ENCODE measurements around the gene TTLL11. TPM values are rescaled to one million over a fixed set of nuclear protein-coding genes. Genes with fewer than 3 reads are reported as not detected.
"Not testable (repeated sequence)": the region's sequence is repeated elsewhere in the genome, so short reads cannot be mapped to it uniquely, and the experiment has no call there.

The TTLL11 gene
- total and polyA plus RNA-seq, 4 donors = 12.3 to 21.1 (median 19.1) TPM

DNA sequence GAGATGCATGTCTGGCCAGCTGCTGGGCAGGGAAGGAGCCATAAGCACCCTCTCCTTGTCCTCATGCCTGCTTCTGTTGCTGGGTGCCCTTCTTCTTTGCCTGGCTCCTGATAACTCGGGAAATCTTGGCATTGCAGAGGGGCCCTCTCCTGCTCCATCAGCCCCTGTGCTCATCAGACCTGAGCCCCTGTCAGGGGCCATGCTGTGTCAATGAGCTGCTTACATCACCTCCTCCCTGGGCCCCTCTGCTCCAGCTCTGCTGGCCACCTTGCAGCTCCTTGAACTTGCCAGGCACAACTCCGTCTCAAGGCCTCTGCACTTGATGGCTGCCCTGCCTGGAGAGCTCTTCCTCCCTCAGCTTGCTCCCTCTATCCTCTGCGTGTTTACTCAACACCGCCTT is 194.3 kb downstream of the TTLL11 start:
- H3K9me3 ChIP-seq (ENCODE audit: control insufficient read depth, insufficient read depth, low read length) = no peaks in the 10 kb centered on the region
- H3K36me3 ChIP-seq (ENCODE audit: control insufficient read depth, insufficient read depth, low read length) = peaks cover 7% of the 10 kb centered on the region
- DNase-seq (ENCODE audit: low read depth in 4 of 6, low spot score in 6 of 6) = no peak
- no peak overlapping the region for H3K4me3 ChIP-seq (ENCODE audit: low read depth, low read length)
- peaks cover 12% of the 10 kb centered on the region for H3K4me1 ChIP-seq (ENCODE audit: control insufficient read depth, insufficient read depth, low read length)
- WGBS (ENCODE audit: insufficient coverage) = 88% methylated on average over 2 of the region's 4 CpGs
- H3K27ac ChIP-seq (ENCODE audit: low read depth, low read length) = no peak overlapping the region
- no peaks in the 10 kb centered on the region for H3K27me3 ChIP-seq (ENCODE audit: control insufficient read depth, insufficient read depth, low read length)

DNA sequence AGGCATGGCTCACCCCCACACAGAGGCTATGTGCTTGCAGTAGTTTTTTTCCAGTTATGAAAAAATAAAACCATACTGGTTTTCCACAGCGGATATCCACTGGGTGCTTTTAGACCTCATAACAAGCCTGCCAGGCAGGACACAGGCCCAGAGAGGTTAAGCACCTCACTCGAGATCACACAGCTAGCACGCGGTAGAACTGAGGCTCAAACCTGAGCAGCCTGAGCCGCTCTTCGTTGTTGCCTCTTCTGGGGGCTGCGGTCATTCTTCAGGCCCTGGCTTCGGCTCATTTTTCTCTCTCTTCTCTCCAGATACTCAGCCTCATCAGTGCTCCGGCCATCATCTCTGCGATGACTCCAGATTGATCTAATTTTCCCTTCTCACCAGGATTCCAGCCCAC is 196.0 kb downstream of the TTLL11 start:
- no peak for DNase-seq (ENCODE audit: low read depth in 4 of 6, low spot score in 6 of 6)
- H3K9me3 ChIP-seq (ENCODE audit: control insufficient read depth, insufficient read depth, low read length) = no peaks in the 10 kb centered on the region
- WGBS (ENCODE audit: insufficient coverage) = 87% methylated on average over 10 of the region's 10 CpGs
- peaks cover 7% of the 10 kb centered on the region for H3K36me3 ChIP-seq (ENCODE audit: control insufficient read depth, insufficient read depth, low read length)
- H3K4me3 ChIP-seq (ENCODE audit: low read depth, low read length) = no peak overlapping the region
- H3K4me1 ChIP-seq (ENCODE audit: control insufficient read depth, insufficient read depth, low read length) = peaks cover 12% of the 10 kb centered on the region
- no peaks in the 10 kb centered on the region for H3K27me3 ChIP-seq (ENCODE audit: control insufficient read depth, insufficient read depth, low read length)
- H3K27ac ChIP-seq (ENCODE audit: low read depth, low read length) = no peak overlapping the region

DNA sequence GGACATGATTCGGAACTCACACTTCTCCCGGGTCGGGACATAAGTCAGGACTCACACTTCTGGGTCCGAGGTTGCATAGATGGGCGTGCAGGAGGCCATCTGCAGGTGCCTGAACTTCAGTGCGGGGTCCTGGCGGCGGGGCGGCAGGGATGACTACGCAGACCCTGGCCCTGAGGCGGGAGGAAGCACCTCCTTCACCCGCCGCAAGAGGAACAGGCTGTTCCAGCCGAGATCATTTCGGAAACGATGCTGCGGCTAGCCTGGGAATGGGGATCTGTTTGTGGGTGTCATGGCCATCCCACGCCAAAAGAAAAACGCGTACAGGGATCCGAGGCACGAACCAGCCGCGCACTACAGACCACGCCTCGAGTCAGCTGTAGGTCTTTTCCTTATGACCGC is 196.6 kb downstream of the TTLL11 start:
- Histone ChIP-seq H3K4me1 (ENCODE audit: control insufficient read depth, insufficient read depth, low read length) (peaks cover 12% of the 10 kb centered on the region), H3K27me3 (ENCODE audit: control insufficient read depth, insufficient read depth, low read length) (no peaks in the 10 kb centered on the region), H3K36me3 (ENCODE audit: control insufficient read depth, insufficient read depth, low read length) (peaks cover 7% of the 10 kb centered on the region), H3K27ac (ENCODE audit: low read depth, low read length) (no peak overlapping the region), H3K4me3 (ENCODE audit: low read depth, low read length) (no peak overlapping the region), H3K9me3 (ENCODE audit: control insufficient read depth, insufficient read depth, low read length) (no peaks in the 10 kb centered on the region)
- no peak for DNase-seq (ENCODE audit: low read depth in 4 of 6, low spot score in 6 of 6)
- 80% methylated on average over 20 of the region's 27 CpGs for WGBS (ENCODE audit: insufficient coverage)

DNA sequence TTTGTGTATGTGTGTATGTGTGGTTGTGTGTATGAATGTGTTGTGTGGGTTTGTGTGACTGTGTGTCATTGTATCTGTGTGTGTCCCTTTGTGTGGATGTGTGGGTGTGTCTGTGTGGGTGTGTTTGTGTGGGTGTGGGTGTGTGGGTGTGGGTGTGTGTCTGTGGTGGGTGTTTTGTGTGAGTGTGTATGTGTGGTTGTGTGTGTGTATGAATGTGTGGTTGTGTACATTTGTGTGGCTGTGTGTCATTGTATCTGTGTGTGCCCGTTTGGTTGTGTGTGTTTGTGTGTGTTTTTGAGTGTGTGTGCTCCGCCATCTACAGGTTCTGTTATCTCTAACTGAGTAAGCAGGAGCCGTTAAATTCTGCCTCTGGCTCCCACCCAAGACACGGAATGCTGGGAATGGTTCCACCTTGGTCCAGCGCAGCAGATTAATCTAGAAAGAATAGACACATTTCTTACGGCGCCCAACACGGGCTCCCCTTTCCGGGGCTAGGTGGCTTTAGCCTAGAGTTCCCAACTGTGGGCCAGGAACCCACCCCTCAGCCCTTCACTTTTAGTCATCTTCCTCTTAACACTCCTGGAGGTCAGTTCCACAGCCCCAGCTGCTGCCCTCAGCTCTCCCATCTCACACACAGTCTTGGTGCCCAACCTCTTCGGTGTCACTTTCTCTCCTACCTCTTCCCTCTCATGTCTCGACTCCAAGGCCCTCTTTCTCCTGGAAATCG is 197.1 kb downstream of the TTLL11 start:
- H3K27me3 ChIP-seq (ENCODE audit: control insufficient read depth, insufficient read depth, low read length) = no peaks in the 10 kb centered on the region
- H3K9me3 ChIP-seq (ENCODE audit: control insufficient read depth, insufficient read depth, low read length) = no peaks in the 10 kb centered on the region
- H3K27ac ChIP-seq (ENCODE audit: low read depth, low read length) = no peak overlapping the region
- peaks cover 12% of the 10 kb centered on the region for H3K4me1 ChIP-seq (ENCODE audit: control insufficient read depth, insufficient read depth, low read length)
- H3K36me3 ChIP-seq (ENCODE audit: control insufficient read depth, insufficient read depth, low read length) = peaks cover 7% of the 10 kb centered on the region
- DNase-seq (ENCODE audit: low read depth in 4 of 6, low spot score in 6 of 6) = peak in 2 of 6 donors; percentile 65 to 70
- no peak overlapping the region for H3K4me3 ChIP-seq (ENCODE audit: low read depth, low read length)
- 49% methylated on average over 12 of the region's 12 CpGs for WGBS (ENCODE audit: insufficient coverage)

DNA sequence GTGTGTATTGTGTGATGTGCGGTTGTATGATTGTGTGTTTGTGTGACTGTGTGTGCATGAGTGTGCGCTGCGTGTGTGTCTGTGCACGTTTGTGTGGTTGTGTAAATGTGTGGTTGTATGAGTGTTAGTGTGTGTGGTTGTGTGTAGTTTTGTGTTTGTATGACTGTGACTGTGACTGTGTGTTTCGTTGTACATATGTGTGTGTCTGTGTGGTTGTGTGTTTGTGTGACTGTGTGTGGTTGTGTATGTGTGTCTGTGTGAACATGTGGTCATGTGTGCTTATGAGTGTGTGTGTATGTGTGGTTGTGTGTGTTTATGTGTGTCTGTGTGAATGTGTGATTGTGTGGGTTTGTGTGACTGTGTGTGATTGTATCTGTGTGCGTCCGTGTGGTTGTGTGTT is 197.8 kb downstream of the TTLL11 start:
- Histone ChIP-seq H3K36me3 (ENCODE audit: control insufficient read depth, insufficient read depth, low read length) (peaks cover 7% of the 10 kb centered on the region), H3K4me3 (ENCODE audit: low read depth, low read length) (no peak overlapping the region), H3K27me3 (ENCODE audit: control insufficient read depth, insufficient read depth, low read length) (no peaks in the 10 kb centered on the region), H3K27ac (ENCODE audit: low read depth, low read length) (no peak overlapping the region), H3K4me1 (ENCODE audit: control insufficient read depth, insufficient read depth, low read length) (peaks cover 13% of the 10 kb centered on the region), H3K9me3 (ENCODE audit: control insufficient read depth, insufficient read depth, low read length) (no peaks in the 10 kb centered on the region)
- 97% methylated on average over 5 of the region's 7 CpGs for WGBS (ENCODE audit: insufficient coverage)
- no peak for DNase-seq (ENCODE audit: low read depth in 4 of 6, low spot score in 6 of 6)

DNA sequence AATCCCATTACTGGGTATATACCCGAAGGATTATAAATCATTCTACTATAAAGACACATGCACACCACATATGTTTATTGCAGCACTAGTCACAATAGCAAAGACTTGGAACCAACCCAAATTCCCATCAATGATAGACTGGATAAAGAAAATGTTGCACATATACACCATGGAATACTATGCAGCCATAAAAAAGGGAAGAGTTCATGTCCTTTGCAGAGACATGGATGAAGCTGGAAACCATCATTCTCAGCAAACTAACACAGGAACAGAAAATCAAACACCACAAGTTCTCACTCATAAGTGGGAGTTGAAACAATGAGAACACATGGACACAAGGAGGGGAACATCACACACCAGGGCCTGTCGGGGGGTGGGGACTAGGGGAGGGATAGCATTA is 198.7 kb downstream of the TTLL11 start:
- H3K27me3 ChIP-seq (ENCODE audit: control insufficient read depth, insufficient read depth, low read length); H3K9me3 ChIP-seq (ENCODE audit: control insufficient read depth, insufficient read depth, low read length); DNase-seq (ENCODE audit: low read depth in 4 of 6, low spot score in 6 of 6); H3K27ac ChIP-seq (ENCODE audit: low read depth, low read length); H3K36me3 ChIP-seq (ENCODE audit: control insufficient read depth, insufficient read depth, low read length); H3K4me3 ChIP-seq (ENCODE audit: low read depth, low read length): not testable (repeated sequence)
- peaks cover 15% of the 10 kb centered on the region for H3K4me1 ChIP-seq (ENCODE audit: control insufficient read depth, insufficient read depth, low read length)
- WGBS (ENCODE audit: insufficient coverage) = 100% methylated on average over 1 of the region's 2 CpGs

DNA sequence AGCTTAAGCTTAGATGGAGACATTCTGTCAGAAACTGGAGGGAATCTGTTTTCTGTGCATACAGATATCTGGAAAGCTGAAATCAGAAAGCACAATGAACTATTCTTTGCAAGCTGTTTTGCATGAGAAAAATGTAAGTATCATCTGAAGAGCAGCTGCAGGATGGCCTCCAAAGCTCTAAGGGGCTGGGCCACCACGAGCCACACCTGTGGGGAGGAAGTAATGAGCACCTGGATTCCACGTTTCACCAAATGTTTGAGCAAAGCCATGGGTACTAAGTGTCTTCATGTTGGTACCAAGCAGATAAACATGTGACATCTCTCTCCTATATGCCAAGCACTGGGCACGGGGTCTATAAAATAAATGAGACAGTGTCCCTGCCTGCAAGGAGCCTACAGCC is 199.3 kb downstream of the TTLL11 start:
- Histone ChIP-seq H3K36me3 (ENCODE audit: control insufficient read depth, insufficient read depth, low read length) (peaks cover 7% of the 10 kb centered on the region), H3K27ac (ENCODE audit: low read depth, low read length) (no peak overlapping the region), H3K4me1 (ENCODE audit: control insufficient read depth, insufficient read depth, low read length) (peaks cover 20% of the 10 kb centered on the region), H3K9me3 (ENCODE audit: control insufficient read depth, insufficient read depth, low read length) (no peaks in the 10 kb centered on the region), H3K4me3 (ENCODE audit: low read depth, low read length) (no peak overlapping the region), H3K27me3 (ENCODE audit: control insufficient read depth, insufficient read depth, low read length) (no peaks in the 10 kb centered on the region)
- no CpG with 5 or more reads among the region's 3 CpGs for WGBS (ENCODE audit: insufficient coverage)
- DNase-seq (ENCODE audit: low read depth in 4 of 6, low spot score in 6 of 6) = no peak

DNA sequence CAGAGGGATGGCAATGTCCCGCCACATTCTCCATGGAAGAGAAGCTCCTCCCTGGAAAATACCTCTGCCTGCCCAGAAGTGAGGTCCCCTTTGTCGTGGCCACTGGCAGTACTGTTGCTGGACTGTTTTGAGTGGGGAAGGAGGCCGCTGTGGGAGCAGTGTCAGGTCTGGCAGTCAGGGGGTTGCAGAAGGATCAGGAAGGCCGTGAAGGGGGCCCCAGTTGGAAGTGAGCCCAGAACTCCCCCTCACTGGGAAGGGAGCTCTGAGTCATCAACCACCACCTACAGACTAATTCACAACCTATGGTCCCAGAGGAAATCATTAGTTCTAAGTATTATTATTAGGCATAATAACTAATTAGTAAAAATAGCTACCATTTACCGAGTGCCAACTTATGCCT is 200.4 kb downstream of the TTLL11 start:
- Histone ChIP-seq H3K9me3 (ENCODE audit: control insufficient read depth, insufficient read depth, low read length) (no peaks in the 10 kb centered on the region), H3K4me1 (ENCODE audit: control insufficient read depth, insufficient read depth, low read length) (peaks cover 25% of the 10 kb centered on the region), H3K27ac (ENCODE audit: low read depth, low read length) (no peak overlapping the region), H3K36me3 (ENCODE audit: control insufficient read depth, insufficient read depth, low read length) (peaks cover 5% of the 10 kb centered on the region), H3K27me3 (ENCODE audit: control insufficient read depth, insufficient read depth, low read length) (no peaks in the 10 kb centered on the region), H3K4me3 (ENCODE audit: low read depth, low read length) (no peak overlapping the region)
- no peak for DNase-seq (ENCODE audit: low read depth in 4 of 6, low spot score in 6 of 6)
- WGBS (ENCODE audit: insufficient coverage) = 90% methylated on average over 2 of the region's 5 CpGs

DNA sequence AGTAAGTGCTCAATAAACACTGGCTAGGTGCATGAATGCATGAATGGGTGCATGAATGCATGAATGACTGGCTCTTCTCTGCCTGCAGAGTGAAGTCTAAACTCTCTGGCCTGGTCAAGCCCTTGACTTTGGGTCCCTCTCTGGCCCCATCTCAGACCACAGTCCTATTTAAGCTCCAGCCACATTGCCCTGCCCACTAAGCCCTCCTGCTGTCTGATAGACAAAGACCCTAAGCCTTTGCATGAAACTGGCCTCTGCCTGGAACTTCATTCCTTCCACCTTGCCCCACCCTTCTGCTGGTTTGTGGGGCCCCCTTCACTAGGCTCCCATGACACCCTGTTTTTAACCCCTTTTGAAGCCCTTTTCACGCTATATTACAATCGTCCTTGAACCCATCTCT is 202.4 kb downstream of the TTLL11 start:
- no peak overlapping the region for H3K27ac ChIP-seq (ENCODE audit: low read depth, low read length)
- WGBS (ENCODE audit: insufficient coverage) = 77% methylated on average over 2 of the region's 2 CpGs
- no peaks in the 10 kb centered on the region for H3K27me3 ChIP-seq (ENCODE audit: control insufficient read depth, insufficient read depth, low read length)

DNA sequence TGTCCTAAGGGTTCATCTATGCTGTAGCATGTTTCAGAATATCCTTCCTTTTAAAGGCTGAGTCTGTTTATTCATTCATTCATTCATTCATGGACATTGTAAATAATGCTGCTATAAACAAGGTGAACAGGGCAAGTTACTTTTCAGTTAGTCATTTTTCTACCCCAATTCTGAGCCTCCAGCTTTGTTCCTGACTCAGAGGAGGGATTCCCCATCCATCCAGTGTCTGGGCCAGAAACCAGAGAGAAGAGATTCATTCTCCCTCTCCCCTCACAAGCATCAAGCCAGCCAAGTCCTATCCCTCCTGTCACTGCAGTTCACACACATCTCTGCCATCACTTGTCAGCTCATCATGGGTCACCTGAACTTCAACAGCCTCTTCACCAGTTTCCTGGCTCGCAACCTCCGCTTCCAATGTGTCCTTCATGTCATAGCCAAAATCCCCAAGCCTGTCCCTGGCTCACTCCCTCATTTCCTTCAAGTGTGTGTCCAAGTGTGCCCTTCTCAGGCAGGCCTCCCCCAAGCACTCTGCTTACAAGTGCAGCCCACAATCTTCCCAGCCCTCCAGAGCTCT is 203.0 kb downstream of the TTLL11 start:
- no peak for DNase-seq (ENCODE audit: low read depth in 4 of 6, low spot score in 6 of 6)
- H3K36me3 ChIP-seq (ENCODE audit: control insufficient read depth, insufficient read depth, low read length) = no peaks in the 10 kb centered on the region
- 95% methylated on average over 2 of the region's 2 CpGs for WGBS (ENCODE audit: insufficient coverage)
- no peak overlapping the region for H3K4me3 ChIP-seq (ENCODE audit: low read depth, low read length)
- H3K9me3 ChIP-seq (ENCODE audit: control insufficient read depth, insufficient read depth, low read length) = no peaks in the 10 kb centered on the region
- no peak overlapping the region for H3K27ac ChIP-seq (ENCODE audit: low read depth, low read length)
- H3K27me3 ChIP-seq (ENCODE audit: control insufficient read depth, insufficient read depth, low read length) = no peaks in the 10 kb centered on the region
- peaks cover 40% of the 10 kb centered on the region for H3K4me1 ChIP-seq (ENCODE audit: control insufficient read depth, insufficient read depth, low read length)

More for the DNA sequence above, 202.4 kb downstream of the TTLL11 start:
- no peak for DNase-seq (ENCODE audit: low read depth in 4 of 6, low spot score in 6 of 6)
- Histone ChIP-seq H3K9me3 (ENCODE audit: control insufficient read depth, insufficient read depth, low read length) (no peaks in the 10 kb centered on the region), H3K4me3 (ENCODE audit: low read depth, low read length) (no peak overlapping the region), H3K36me3 (ENCODE audit: control insufficient read depth, insufficient read depth, low read length) (peaks cover 3% of the 10 kb centered on the region), H3K4me1 (ENCODE audit: control insufficient read depth, insufficient read depth, low read length) (peaks cover 34% of the 10 kb centered on the region)

All from spinal cord (tissue), 10 donors.